GM23248 (cell line): ENCODE results near the gene C1orf174. TPM values are rescaled to one million over a fixed set of nuclear protein-coding genes. Genes with fewer than 3 reads are reported as not detected.

Experiments used
- DNase-seq: peaks from one replicate; pipeline ENCODE4 v3.0.0-alpha.2; 2015
- H2AFZ ChIP-seq: fragments of 200-600 bp; sonication (generic); 2 replicates; pipeline ENCODE4 v1.6.1; 2016; ENCODE audit warnings: antibody characterized with exemption
- H3F3A ChIP-seq: fragments of 200-600 bp; sonication (generic); 2 replicates; pipeline ENCODE4 v1.6.1; 2016; ENCODE audit warnings: mild to moderate bottlenecking, antibody characterized with exemption, mixed run types; ENCODE audit not compliant: insufficient read depth
- H3K27ac ChIP-seq: fragments of 200-600 bp; sonication (generic); 2 replicates; pipeline ENCODE4 v1.5.1; 2016; ENCODE audit warnings: mild to moderate bottlenecking
- H3K27me3 ChIP-seq: fragments of 200-600 bp; sonication (generic); replicated peaks from 2 replicates; pipeline ENCODE4 v1.6.1; 2016; ENCODE audit warnings: mild to moderate bottlenecking; ENCODE audit not compliant: insufficient read depth
- H3K36me3 ChIP-seq: fragments of 200-600 bp; sonication (generic); 2 replicates; pipeline ENCODE4 v1.6.1; 2016; ENCODE audit warnings: low read depth, mild to moderate bottlenecking
- H3K4me1 ChIP-seq: fragments of 200-600 bp; sonication (generic); 2 replicates; pipeline ENCODE4 v1.6.1; 2016; ENCODE audit warnings: mild to moderate bottlenecking; ENCODE audit not compliant: insufficient read depth
- H3K4me2 ChIP-seq: fragments of 200-600 bp; sonication (generic); one replicate; pipeline ENCODE4 v1.6.1; 2016; ENCODE audit warnings: mild to moderate bottlenecking; ENCODE audit not compliant: unreplicated experiment
- H3K4me3 ChIP-seq: fragments of 200-600 bp; sonication (generic); 2 replicates; pipeline ENCODE4 v1.5.1; 2016; ENCODE audit warnings: mild to moderate bottlenecking
- H3K79me2 ChIP-seq: fragments of 200-600 bp; sonication (generic); 2 replicates; pipeline ENCODE4 v1.6.1; 2016; ENCODE audit warnings: mild to moderate bottlenecking; ENCODE audit not compliant: insufficient read depth
- H3K9ac ChIP-seq: fragments of 200-600 bp; sonication (generic); 2 replicates; pipeline ENCODE4 v1.6.1; 2016; ENCODE audit warnings: mild to moderate bottlenecking
- H3K9me2 ChIP-seq: fragments of 200-600 bp; sonication (generic); 2 replicates; pipeline ENCODE4 v1.6.1; 2016; ENCODE audit warnings: mixed run types, mild to moderate bottlenecking, moderate library complexity; ENCODE audit not compliant: insufficient read depth
- H3K9me3 ChIP-seq: fragments of 200-600 bp; sonication (generic); one replicate; pipeline ENCODE4 v1.6.1; 2017; ENCODE audit warnings: low read depth
- H4K20me1 ChIP-seq: fragments of 200-600 bp; sonication (generic); 2 replicates; pipeline ENCODE4 v1.6.0; 2016; ENCODE audit not compliant: insufficient read depth
- EZH2 ChIP-seq: fragments of 200-600 bp; sonication (generic); IDR thresholded peaks from 2 replicates; pipeline ENCODE4 v1.6.1; 2018; ENCODE audit warnings: antibody characterized with exemption, mild to moderate bottlenecking; ENCODE audit not compliant: insufficient read depth, poor library complexity, severe bottlenecking
- EZH2phosphoT487 ChIP-seq: fragments of 200-600 bp; sonication (generic); IDR thresholded peaks from 2 replicates; pipeline ENCODE4 v1.6.1; 2018; ENCODE audit warnings: antibody characterized with exemption, moderate library complexity, mild to moderate bottlenecking, low read depth; ENCODE audit not compliant: insufficient read depth
- WGBS, 2 experiments: methylation state at CpG; one replicate each; pipeline ENCODE4 v1.1.6; 2015 to 2017; ENCODE audit warnings: low lambda C conversion rate in 2 of 2, low coverage in 1 of 2; ENCODE audit errors: missing lambda C conversion rate in 2 of 2; 5-methylcytosine and 5-hydroxymethylcytosine counted together
- in situ Hi-C: fragments of 300-500 bp; cut with MboI; formaldehyde crosslinking; loops from 2 replicates; pipeline ENCODE4 v1.15.0; 2020
- polyA plus RNA-seq: library from polyadenylated mRNA; unstranded; fragments of >200 nt; fragmentation: Nextera tagmentation; extraction: Ambion mirVana; gene quantifications from 2 replicates; pipeline ENCODE4 v1.2.1, GENCODE V29; 2016
- total RNA-seq: library from RNA; depleted of rRNA; stranded (reverse); fragments of >200 nt; shearing (Covaris generic); gene quantifications from 2 replicates; pipeline ENCODE4 v1.2.3, GENCODE V29; 2014

Gene C1orf174
- total and polyA plus RNA-seq, 2 experiments from 2014 or later = 33.2 to 36.9 TPM

DNA sequence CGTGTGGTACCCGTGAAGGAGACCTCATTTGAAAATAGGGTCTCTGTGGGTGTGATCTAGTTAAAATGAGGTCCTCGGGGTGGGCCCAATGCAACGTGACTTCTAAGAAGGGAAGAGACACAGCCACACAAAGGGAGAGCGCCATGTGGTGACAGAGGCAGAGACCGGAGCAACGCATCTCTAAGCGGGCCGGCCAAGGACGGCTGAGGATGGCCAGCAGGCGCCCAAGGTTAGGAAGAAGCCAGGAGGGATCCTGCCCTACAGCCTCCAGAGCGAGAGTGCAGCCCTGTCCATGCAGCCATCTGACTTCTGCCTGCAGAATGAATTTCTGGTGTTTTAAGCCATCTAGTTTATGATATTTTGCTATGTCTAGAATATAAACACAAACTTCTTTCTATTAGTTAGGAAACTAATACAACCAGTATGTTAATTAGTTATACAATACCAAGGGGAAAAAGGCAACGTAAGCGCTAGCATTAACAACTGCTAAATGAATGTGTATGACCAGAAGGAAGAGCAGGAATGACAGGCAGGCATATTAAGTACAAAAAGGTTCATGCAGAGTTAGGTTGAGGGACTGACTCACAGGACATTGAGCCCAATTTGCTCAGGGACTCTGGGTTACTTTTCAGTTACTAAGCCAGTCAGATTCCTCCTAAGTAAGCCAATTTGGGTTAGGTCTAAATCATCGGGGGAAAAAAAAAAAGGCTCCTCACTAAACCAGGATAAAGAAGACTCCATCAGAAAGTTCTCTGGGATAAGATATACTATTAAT lies 47.2 kb downstream of the C1orf174 start:
- peak; percentile 10 for DNase-seq

DNA sequence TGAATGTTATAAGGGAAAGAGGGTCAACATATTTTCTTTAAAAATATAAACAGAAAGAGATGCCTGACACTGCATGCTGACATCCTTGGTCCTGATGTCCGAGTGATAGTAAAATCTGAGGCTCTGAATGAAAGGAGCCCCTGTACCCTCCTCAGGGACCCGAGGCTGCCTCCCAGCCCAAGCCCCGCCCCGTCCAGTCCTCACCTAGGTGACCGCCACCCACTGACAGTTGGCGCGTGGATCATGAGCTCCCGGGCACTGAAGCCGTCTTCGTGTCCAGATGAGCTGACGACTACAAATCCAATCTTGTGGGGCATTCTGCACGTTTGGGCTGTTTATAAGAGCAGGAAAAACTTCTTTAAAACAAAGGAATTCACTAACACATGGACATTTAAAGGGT lies 48.0 kb downstream of the C1orf174 start:
- in situ Hi-C loops = no loop called here
- H3K9ac ChIP-seq = no peak overlapping the region
- H3K79me2 ChIP-seq = peaks cover 51% of the 10 kb centered on the region
- no peaks in the 10 kb centered on the region for H3K9me2 ChIP-seq
- TF ChIP-seq EZH2 (no peak), EZH2phosphoT487 (no peak)
- WGBS, 2 experiments = 89 to 90% methylated on average over 12 of the region's 12 CpGs
- H3K36me3 ChIP-seq = peaks cover 12% of the 10 kb centered on the region
- DNase-seq = no peak
- no peak overlapping the region for H3K4me3 ChIP-seq
- H3K4me1 ChIP-seq = peaks cover 9% of the 10 kb centered on the region
- H3F3A ChIP-seq = peaks cover 4% of the 10 kb centered on the region; the same call in 1 of the 2 replicates
- H4K20me1 ChIP-seq = no peaks in the 10 kb centered on the region; the same call in 1 of the 2 replicates
- H3K9me3 ChIP-seq = no peaks in the 10 kb centered on the region
- H2AFZ ChIP-seq = no peak overlapping the region
- no peak overlapping the region for H3K27ac ChIP-seq
- no peaks in the 10 kb centered on the region for H3K27me3 ChIP-seq
- H3K4me2 ChIP-seq = no peak overlapping the region

More for the DNA sequence above, 47.2 kb downstream of the C1orf174 start:
- Histone ChIP-seq H3K9me3 (no peaks in the 10 kb centered on the region), H2AFZ (no peak overlapping the region), H3K27me3 (no peaks in the 10 kb centered on the region), H3F3A (peaks cover 4% of the 10 kb centered on the region; the same call in 1 of the 2 replicates), H3K36me3 (peaks cover 5% of the 10 kb centered on the region; the same call in 1 of the 2 replicates), H3K9ac (no peak overlapping the region), H3K79me2 (peaks cover 51% of the 10 kb centered on the region), H3K9me2 (no peaks in the 10 kb centered on the region), H3K27ac (no peak overlapping the region), H3K4me3 (no peak overlapping the region), H3K4me2 (no peak overlapping the region), H3K4me1 (peaks cover 10% of the 10 kb centered on the region), H4K20me1 (no peaks in the 10 kb centered on the region; the same call in 1 of the 2 replicates)
- no peak for TF ChIP-seq EZH2phosphoT487
- no peak for TF ChIP-seq EZH2
- 72% methylated on average over 15 of the region's 15 CpGs for WGBS, 2 experiments
- in situ Hi-C loops = no loop called here

DNA sequence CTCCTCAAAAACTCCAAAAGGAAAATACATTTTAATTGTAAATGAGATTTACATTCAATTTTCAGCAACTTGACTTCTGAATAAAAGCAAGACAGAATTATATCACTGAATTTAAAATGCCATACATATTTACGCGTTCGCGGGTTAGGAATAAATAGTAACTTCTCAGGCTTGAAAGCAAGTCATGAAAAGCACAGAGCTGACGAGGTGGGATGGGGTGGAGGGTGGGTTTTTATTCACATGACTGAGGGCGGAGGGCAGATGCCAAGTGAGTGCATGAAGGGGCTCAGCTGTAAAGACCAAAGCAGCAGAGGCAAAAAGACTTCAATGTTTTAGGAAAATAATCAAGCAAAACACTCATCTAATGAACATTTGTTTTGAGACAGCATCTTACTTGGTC lies 48.8 kb downstream of the C1orf174 start:
- Histone ChIP-seq H3K79me2 (peaks cover 50% of the 10 kb centered on the region), H3K4me1 (peaks cover 9% of the 10 kb centered on the region), H3K27ac (no peak overlapping the region), H3K36me3 (peaks cover 18% of the 10 kb centered on the region), H3K4me2 (no peak overlapping the region), H3K4me3 (no peak overlapping the region), H3K9ac (no peak overlapping the region), H4K20me1 (no peaks in the 10 kb centered on the region; the same call in 1 of the 2 replicates), H3K9me3 (no peaks in the 10 kb centered on the region), H3K27me3 (no peaks in the 10 kb centered on the region), H2AFZ (no peak overlapping the region), H3F3A (peaks cover 4% of the 10 kb centered on the region; the same call in 1 of the 2 replicates), H3K9me2 (no peaks in the 10 kb centered on the region)
- 94% methylated on average over 6 of the region's 6 CpGs for WGBS, 2 experiments
- no peak for DNase-seq
- in situ Hi-C loops = no loop called here
- TF ChIP-seq EZH2phosphoT487 = no peak
- TF ChIP-seq EZH2 = no peak

DNA sequence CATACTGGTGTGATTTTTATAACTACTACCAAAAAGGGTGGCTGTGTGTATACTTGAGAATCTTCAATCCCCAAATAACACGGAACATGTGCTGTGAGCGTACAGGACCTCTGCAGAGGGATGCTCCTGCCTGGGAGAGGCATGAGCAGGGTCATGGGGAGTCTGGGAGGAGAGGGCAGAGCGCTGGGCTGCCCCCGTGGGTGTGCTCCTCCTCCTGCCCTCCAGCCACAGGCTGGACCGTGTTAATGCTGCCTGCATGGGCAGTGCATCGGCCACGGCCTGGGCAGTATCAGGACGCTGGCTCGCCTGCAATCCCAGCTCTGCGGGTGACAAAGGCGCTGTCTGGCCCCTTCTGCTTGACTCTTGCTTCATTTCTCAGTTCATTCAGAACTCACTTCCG lies 49.2 kb downstream of the C1orf174 start:
- no peak for DNase-seq

More for the DNA sequence above, 49.2 kb downstream of the C1orf174 start:
- Histone ChIP-seq H3K4me1 (peaks cover 6% of the 10 kb centered on the region), H2AFZ (no peak overlapping the region), H3K9me3 (no peaks in the 10 kb centered on the region), H3K79me2 (peaks cover 46% of the 10 kb centered on the region), H3K9me2 (no peaks in the 10 kb centered on the region), H3K9ac (no peak overlapping the region), H3K36me3 (peaks cover 18% of the 10 kb centered on the region), H3K4me3 (no peak overlapping the region), H3F3A (no peaks in the 10 kb centered on the region), H4K20me1 (no peaks in the 10 kb centered on the region; the same call in 1 of the 2 replicates), H3K27ac (no peak overlapping the region), H3K27me3 (no peaks in the 10 kb centered on the region), H3K4me2 (no peak overlapping the region)
- TF ChIP-seq EZH2 (no peak), EZH2phosphoT487 (no peak)
- 83 to 87% methylated on average over 12 of the region's 12 CpGs for WGBS, 2 experiments
- in situ Hi-C loops = no loop called here
